Activated CD4-positive, CD25-positive, alpha-beta regulatory T cell treated with anti-CD3 and anti-CD28 coated beads, Interleukin-2, amount 50 U/mL, for 24 hours (primary cell): Measurements from ENCODE around the gene METAP1.
"Not testable (repeated sequence)": the region's sequence is repeated elsewhere in the genome, so short reads cannot be mapped to it uniquely, and the experiment has no call there.

Source experiments
- ATAC-seq, 2 donors: fragments of 150-1000 bp; cut with Tn5 transposase; one replicate each; pipeline ENCODE4 v1.10.0; 2021; ENCODE audit warnings: mild to moderate bottlenecking in 1 of 2, moderate library complexity in 1 of 2

Gene METAP1

DNA sequence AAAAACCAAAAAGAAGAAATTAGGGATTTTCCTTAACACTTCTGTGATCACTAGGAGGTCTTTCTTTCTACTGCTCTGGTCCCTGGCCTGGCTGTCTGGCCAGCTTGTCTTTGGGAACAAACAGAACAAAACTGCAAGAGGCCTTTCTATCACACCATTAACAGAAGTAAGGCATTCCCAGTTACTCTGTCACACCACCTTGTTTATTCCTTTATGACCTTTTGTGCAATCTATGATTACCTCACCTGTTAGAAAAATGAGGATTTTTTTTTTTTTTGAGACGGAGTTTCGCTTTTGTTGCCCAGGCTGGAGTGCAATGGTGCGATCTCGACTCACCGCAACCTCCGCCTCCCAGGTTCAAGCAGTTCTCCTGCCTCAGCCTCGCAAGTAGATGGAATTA is 3.0 kb downstream of the METAP1 start:
- no peak for ATAC-seq

DNA sequence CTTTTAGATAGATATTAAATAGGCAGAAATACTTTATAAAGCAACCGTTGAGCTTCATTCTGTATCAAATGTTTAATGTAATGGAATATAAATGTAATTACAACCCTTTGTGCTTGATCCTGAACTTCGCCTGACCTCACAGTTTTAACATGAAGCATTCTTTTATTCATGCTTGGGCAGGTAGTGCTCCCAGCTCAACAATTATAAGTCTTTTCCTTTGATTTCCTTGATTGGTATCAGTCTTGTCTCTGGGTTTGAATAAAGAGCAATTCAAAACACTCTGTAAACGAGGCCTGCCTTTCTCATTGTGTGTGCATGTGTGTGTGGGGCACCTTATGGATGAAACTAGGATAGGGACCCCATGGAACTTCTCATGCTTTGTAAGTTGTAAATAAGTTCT is 6.8 kb downstream of the METAP1 start:
- no peak for ATAC-seq

DNA sequence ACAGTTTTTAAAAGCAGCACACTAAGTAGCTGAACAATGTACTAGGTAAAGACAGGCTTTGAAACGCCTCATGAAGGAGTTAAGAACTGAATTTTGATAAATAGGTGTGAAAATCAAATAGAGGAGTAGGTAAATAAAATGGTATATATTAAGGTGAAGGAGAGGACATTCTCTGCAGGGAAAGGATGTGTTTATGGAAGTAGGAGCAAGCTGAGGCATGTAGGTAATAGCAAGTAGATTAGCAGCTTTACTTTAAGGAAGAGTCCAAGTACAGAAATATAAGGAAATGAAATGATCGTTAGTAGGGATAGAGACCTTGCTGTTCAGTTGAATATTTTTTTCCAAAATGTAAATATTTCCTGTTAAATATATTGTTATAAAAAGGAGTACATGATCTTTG is 12.5 kb downstream of the METAP1 start:
- ATAC-seq, result no peak

DNA sequence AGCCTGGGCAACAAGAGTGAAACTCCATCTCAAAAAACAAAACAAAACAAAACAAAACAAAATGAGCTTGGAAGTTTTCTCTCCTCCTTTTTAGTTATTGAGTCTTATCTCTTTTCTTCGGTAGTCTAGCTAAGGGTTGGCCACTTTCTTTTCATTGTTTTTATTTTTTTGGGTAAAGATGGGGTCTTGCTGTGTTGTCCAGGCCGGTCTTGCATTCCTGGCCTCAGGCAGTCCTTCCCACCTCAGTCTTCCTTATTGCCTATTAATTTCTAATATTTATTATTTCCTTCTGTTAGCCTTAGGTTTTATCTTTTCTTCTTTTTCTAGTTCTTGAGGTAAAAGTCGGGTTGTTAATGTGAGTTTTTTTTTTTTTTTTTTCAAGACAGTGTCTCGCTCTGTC is 16.4 kb downstream of the METAP1 start:
- ATAC-seq, result no peak

DNA sequence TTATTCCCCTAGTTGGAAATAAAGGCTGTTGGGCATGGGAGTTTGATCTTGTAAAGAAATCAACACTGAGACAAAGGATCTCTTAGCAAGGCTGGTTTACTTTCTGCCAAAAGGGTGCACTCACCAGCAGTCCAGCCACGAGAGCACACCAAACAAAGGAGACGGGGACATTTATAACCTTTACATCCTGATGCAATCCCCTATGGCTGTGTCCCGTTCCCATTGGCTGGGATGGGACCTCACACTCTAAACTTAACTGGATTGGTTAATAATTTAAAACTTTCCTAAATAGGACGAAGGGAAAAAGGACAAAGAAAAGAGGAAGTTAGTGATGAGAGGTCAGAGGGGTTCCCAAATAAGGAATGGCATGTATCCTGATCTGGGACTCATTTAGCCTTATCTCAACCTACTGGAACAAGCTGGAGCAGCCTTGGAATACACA is 17.9 kb downstream of the METAP1 start:
- no peak for ATAC-seq

DNA sequence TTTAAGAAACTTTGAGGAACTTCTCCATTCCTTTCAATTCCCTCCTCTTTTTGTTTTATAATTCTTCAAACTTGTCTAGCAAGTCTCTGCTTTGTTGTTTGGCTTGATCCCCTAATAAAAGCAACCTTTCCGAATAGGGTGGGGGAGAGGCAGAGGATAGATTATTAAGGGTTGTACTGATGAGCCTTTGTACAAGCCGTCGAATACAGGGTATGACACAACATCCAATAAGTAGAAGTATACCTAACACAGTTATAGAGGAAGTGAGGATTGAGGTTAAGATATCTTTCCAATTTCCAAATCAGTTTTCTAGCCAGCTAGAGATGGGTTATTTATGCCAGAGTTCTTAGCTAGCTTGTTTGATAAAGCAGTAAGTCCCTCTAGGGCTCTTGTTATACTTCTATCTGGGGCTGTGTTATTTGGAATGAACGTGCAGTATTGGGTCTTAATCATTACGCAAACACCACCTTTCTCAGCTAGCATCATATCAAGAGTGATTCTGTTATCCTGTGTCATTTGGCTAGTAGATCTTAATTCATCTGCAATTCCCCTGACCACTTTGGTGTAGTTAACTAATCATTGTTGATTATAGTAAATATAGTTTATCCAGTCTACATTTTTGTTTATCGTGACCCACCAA is 18.5 kb downstream of the METAP1 start:
- no peak for ATAC-seq

DNA sequence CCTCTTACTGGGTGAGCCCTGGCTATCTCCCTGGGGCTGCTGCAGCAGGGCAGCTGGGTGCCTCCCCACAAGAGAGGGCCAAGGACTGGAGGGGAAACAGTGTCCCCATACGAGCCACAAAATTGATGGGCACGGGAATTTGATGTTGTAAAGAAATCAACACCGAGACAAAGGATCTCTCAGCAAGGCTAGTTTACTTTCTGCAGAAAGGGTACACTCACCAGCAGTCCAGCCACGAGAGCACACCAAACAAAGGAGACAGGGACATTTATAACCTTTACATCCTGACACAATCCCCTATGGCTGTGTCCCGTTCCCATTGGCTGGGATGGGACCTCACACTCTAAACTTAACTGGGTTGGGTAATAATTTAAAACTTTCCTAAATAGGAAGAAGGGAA is 25.9 kb downstream of the METAP1 start:
- ATAC-seq, result no peak

DNA sequence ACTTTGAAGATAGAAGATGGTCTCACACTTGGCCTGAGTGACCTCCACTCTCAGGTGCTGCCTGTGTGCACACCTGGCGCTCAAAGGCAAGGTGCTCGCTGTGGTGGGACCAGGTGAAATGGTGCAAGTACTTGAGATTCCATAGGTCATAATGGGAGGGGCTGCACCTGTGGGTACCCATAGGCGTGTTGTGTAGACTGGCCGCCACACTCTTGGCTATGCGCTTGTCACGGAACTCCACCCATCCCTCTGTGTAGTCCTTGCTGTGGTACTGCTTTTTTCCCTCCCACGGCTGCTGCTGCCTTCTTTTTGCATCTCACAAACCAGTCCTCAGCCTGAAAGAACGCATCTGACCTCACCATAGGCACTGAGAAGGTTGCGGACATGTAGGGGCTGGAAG is 27.0 kb downstream of the METAP1 start:
- no peak for ATAC-seq

DNA sequence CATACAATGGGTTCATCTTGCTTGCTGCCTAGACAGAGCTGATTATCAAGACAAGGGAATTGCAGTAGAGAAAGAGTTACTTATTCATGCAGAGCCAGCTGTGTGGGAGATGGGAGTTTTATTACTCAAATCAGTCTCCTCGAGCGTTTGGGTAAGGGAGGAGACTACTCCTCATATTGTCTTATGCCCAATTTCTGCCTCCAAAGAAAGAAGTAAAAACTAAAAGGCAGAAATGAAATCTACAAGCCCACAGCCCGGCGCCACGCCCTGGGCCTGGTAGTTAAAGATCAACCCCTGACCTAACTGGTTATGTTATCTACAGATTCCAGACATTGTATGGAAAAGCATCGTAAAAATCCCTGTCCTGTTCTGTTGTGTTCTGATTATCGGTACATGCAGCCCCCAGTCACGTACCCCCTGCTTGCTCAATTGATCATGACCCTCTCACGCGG is 28.3 kb downstream of the METAP1 start:
- ATAC-seq, result not testable (repeated sequence)

DNA sequence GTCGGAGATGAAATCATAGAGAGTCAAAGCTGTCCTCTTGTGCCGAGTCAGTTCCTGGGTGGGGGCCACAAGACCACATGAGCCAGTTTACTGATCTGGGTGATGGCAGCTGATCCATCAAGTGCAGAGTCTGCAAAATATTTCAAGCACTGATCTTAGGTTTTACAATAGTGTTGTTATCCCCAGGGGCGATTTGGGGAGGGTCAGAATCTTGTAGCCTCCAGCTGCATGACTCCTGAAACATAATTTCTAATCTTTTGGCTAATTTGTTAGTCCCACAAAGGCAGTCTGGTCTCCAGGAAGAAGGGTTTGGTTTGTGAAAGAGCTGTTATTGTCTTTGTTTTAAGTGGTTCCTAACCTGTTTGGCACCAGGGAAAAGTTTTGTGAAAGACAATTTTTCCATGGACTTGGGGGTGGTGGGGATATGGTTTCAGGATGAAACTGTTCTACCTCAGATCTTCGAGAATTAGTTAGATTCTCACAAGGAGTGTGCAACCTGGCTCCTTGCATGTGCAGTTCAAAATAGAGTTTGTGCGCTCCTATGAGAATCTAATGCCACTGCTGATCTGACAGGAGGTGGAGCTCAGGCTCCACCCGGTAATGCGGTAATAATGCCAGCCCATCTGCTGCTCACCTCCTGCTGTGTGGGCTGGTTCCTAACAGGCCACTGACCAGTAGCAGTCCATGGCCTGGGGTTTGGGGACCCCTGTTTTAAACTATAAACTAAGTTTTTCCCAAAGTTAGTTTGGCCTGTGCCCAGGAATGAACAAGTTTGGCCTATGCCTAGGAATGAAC is 29.2 kb downstream of the METAP1 start:
- no peak for ATAC-seq

DNA sequence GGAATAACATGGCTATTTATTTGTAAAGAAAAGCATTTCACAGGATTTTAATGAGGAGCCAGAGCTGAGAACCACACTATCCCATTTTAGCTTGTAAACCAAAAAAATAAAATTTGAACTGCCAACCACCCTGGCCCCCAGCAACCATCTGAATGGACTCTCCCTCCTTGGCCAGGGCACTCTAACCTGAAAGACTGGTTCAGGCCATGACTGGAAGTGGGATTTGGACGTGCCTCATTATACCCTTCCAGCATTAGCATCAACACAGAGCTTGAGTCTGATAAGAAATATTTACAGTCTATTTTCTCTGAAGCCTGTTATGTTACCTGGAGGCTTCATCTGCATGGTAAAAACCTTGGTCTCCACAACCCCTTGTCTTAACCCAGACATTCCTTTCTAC is 30.0 kb downstream of the METAP1 start:
- no peak for ATAC-seq

DNA sequence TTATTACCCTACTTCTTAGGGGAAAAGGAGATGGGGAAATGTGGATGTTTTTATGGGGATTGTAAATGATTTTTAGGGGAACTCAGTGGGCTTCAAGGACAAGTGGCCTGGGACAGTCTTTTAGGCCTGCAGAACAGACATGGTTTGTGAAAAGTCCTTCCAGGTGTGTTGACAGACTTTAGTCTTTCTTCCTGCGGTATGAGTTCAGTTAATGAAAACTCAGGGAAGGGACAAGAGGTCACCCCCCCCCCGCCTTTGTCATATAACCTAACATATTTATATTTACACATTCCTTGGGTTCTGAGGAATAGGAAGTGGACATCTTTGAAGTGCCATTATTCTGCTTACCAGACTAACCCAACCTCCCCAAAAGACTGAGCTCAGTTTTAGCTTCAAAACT is 31.8 kb downstream of the METAP1 start:
- ATAC-seq, result no peak

DNA sequence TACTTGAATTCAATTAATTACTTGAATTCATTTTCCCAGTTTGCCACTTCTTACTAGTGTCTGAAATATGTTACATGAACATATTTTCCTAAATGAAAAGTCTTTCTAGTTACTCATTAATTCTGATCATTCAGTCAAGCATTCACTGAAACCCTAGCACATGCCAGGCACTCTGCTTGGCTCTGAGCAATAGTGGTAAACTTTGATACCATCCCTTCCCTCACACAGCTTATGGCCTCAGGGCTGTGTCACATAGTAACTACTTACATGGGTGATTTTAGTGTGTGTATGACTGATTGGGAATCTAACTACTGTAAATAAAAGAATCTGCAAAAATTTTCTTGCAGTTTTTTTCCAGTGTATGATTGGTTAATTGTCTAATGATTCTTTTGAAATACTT is 32.7 kb downstream of the METAP1 start:
- ATAC-seq, result peak; percentile 44 to 62

DNA sequence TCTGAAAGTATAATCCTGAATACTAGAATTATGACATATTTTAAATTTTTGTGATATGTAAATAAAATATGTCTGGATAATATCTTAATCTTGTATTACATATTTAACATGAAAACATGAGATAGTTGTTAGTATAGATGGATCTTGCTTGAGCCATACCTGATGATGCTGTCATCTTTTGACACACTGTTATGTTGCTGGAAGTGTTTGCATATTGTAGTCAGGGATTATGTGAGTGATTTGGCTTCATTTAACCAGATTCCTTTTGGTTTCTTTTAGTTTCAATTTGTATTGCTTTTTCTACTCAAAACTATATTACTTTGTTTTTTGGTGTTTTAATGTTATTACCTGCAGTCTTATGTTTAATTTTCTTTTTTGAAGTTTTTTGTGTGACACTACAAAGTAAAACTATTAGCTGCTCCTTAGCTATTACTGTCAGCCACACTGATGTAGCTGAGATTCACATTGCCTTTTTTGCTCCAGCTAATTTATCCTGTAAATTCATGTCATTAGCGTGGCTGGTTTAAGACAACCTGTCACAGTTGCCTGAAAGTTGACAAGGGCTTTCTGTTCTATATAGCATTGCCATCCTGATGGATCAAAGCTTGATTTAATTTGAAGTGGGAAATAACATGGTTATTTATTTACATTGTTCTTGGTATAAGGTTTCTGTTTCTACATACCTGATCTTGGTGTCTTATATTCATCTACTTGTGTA is 33.7 kb downstream of the METAP1 start:
- ATAC-seq, result peak in 1 of 2 donors; percentile 27

DNA sequence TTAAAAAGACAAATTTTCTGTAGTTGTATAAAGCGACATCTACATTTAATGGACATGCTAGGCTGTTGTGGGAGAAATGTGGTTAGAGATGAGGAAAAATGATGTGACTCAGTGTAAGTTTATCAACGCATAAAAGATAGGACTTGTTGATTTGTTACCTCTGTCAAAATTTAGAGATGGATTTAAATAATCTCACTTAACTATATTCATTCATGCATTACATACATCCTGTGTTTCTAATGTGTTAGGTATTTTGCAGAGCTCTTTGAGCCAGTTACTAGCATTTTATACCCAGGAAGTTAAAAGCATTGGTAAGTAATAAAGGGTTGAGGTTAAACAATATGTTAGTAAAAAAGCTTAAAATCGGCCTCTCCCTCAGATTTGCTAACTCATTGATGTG is 34.3 kb downstream of the METAP1 start:
- no peak for ATAC-seq

DNA sequence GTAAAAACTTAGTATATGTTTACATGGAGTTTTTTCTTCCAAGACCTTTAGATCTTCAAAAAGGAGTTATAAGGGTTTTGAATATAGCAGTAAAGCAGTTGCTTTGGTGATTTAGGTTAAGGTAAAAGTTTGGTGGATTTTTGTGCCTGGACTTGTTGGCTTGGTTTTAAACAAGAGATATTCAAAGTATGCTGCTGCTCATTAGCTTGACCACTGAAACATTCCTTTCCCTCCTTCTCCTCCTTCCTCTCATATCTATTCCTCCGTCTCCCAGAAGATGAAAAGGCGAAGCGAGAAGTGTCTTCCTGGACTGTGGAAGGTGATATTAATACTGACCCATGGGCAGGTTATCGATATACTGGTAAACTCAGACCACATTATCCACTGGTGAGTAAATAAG is 38.4 kb downstream of the METAP1 start:
- no peak for ATAC-seq

DNA sequence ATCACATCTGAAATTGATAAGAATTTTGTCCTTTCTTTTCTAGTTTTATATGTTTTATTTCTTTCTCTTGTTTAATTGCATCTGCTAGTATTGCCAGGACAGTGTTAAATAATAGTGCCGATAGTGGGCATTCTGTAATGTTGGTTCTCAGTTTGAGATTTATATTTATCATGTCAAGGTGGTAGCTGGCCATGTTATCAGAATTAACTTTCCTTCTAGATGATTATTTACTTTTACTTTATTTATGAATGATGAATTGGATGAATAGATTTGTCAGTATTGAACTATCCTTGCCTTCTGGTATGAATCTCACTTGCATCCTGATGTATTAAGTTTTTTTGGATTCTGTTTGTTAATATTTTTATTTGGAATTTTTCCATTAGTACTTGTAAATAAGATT is 42.7 kb downstream of the METAP1 start:
- ATAC-seq, result no peak

DNA sequence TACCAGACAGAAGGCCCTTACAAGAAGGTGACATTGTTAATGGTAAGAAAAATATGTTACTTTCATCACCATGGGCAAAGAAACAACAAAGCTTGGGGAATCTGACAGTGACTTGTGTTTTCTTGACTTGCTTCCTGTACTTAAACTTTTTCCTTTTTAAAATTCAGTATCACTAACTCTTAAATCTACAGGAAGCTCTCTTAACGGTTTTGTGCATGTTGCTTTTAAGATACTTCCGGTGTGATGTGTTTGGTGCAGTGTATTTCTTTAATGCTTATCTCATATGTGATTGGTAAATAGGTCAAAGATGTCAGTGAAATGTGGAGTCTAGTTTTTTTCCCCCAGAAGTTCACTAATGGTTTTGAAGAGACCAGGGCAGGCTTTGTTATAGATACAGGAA is 47.8 kb downstream of the METAP1 start:
- ATAC-seq, result peak in 1 of 2 donors; percentile 33

DNA sequence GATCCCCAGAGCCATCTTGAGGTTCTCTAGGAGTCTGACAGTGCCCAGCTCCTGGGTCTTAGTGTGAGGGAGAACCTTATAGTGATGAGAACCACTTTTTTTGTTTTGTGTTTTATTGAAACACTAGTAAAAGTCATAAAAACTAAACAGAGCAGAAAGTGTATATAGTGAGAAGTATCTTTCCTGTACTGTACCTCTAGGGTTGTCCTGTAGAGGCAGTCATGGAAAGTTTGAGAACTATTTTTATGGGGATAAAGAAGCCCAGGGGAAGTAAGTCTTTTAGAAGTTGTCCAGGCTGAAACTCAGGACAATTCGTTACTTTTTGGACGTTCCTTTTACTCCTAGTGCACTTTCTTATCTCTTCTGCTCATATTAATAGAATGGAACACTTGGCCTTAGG is 52.2 kb downstream of the METAP1 start:
- ATAC-seq, result no peak

DNA sequence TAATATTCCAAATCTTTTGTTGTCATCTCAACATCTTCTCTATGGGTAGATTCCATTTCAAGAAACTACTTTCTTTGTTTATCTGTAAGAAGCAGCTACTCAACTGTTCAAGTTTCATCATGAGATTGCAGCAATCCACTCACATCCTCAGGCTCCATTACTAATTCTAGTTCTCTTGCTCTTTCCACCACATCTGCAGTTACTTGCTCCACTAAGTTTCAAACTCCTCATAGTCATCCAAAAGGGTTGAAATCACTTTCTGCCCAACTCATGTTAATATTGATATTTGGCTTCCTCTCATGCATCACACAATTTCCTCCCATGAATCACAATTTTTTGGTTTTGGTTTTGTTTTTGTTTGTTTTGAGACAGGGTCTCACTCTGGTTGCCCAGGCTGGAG is 57.4 kb downstream of the METAP1 start:
- peak; percentile 78 to 79 for ATAC-seq

DNA sequence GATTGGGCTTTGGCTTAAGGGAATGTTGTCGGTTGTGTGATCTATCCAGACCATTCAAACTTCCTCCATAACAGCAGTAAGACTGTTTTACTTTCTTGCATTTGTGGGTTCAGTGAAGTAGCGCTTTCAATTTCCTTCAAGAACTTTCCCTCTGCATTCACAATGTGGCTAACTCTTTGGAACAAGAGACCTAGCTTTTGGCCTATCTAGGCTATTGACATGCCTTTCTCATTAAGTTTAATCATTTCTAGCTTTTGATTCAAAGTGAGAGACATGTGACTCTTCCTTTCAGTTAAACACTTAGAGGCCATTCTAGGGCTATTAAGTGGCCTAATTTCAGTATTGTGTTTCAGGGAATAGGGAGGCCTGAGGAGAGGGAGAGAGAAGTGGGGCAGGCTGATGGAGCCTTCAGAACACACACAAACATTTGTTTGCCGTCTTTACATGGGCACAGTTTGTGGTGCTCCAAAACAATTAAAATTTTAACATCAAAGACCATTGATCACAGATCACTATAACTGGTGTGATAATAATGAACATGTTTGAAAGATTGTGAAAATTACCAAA is 59.0 kb downstream of the METAP1 start:
- ATAC-seq, result peak; percentile 18 to 31

DNA sequence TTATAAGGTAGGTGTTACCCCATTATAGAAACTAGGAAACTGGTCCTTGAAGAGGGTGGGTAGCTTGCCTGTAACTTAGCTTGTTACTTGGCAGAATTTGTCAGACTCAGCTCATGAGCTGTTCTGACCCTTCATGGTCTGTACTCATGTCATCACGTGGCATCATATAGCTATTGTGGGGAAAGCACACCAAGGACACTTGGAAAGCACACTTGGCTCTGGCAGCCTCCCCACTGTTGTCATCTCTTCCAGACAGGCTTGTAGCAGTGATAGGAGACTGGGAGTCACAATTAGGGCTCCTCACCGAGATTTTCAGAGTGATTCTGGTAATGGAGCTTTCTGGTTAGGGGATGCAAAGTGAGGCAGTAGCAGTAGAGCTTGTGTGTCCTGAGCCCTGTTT is 62.7 kb downstream of the METAP1 start:
- ATAC-seq, result no peak

DNA sequence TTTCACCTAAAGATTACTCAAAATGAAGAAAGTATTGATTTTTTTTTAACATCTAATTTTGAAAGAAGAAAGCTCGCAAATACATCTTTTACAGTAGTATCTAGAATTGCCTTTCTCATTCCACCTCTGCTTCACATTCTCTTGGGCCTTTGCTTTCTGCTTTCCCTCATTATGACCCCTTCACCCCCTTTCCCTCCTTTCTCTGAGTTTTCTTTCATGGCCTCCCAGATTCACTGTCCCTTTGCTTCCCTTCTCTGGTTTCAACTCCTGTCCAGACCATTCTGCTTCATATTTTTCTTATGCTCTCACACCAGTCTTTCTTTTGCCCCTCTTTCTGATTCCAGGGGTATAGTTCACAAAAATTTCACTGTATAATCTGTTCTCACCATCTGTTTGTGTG is 64.0 kb downstream of the METAP1 start:
- no peak for ATAC-seq
